Sigmoid colon (tissue), 7 donors: ENCODE measurements around the gene NCSTN. TPM values are rescaled to one million over a fixed set of nuclear protein-coding genes. Genes with fewer than 3 reads are reported as not detected.

Experiments
- DNase-seq: peaks from one replicate; pipeline ENCODE4 v3.0.0-alpha.2; 2019
- H3K27ac ChIP-seq, 4 donors: fragments of 200-600 bp; sonication (generic); one replicate each; pipeline ENCODE4 v1.5.1; 2016 to 2019; ENCODE audit warnings: mild to moderate bottlenecking in 1 of 4
- H3K27me3 ChIP-seq, 3 donors: fragments of 200-600 bp; sonication (generic); one replicate each; pipeline ENCODE4 v1.5.1; 2019; ENCODE audit warnings: mild to moderate bottlenecking in 1 of 3
- H3K36me3 ChIP-seq, 4 donors: fragments of 200-600 bp; sonication (generic); one replicate each; pipeline ENCODE4 v1.5.1; 2016 to 2019
- H3K4me1 ChIP-seq, 4 donors: fragments of 200-600 bp; sonication (generic); one replicate each; pipeline ENCODE4 v1.5.1; 2017 to 2019
- H3K4me3 ChIP-seq, 4 donors: fragments of 200-600 bp; sonication (generic); one replicate each; pipeline ENCODE4 v1.5.1; 2017 to 2019; ENCODE audit warnings: mild to moderate bottlenecking in 2 of 4, moderate library complexity in 1 of 4
- H3K9me3 ChIP-seq, 4 donors: fragments of 200-600 bp in 3 of 4; sonication (generic) in 3 of 4; one replicate each; pipeline versions ENCODE4 v1.5.1 to v1.6.1; 2013 to 2019
- CTCF ChIP-seq, 4 experiments: fragments of 450-650 bp in 3 of 4; fragments of 200-600 bp in 1 of 4; IDR thresholded peaks; one replicate each; pipeline ENCODE4 v1.5.1; 2016 to 2019; ENCODE audit warnings: antibody characterized with exemption in 4 of 4, mild to moderate bottlenecking in 3 of 4, moderate library complexity in 2 of 4
- EP300 ChIP-seq, 4 donors: sonication (generic); formaldehyde crosslinking; IDR thresholded peaks; one replicate each; pipeline ENCODE4 v1.6.1; 2017; ENCODE audit warnings: antibody characterized with exemption in 4 of 4
- POLR2A ChIP-seq, 2 donors: fragments of 450-650 bp; IDR thresholded peaks; one replicate each; pipeline ENCODE4 v1.6.1; 2016; ENCODE audit warnings: antibody characterized with exemption in 2 of 2, mild to moderate bottlenecking in 2 of 2, moderate library complexity in 2 of 2
- POLR2AphosphoS5 ChIP-seq, 4 donors: sonication (generic); formaldehyde crosslinking; IDR thresholded peaks; one replicate each; pipeline ENCODE4 v1.6.1; 2017; ENCODE audit warnings: antibody characterized with exemption in 4 of 4
- WGBS, 2 donors: extraction: QIAGEN DNeasy Blood & Tissue Kit; methylation state at CpG; one replicate each; pipeline ENCODE4 v1.1.7; 2013; 5-methylcytosine and 5-hydroxymethylcytosine counted together
- intact Hi-C: fragments of 100-400 bp; cut with DNase I; formaldehyde crosslinking; loops from one replicate; pipeline ENCODE4 v1.15.1; 2023
- polyA plus RNA-seq, 3 donors: library from polyadenylated mRNA; stranded (reverse); fragments of 200-250 nt; gene quantifications; one replicate each; pipeline ENCODE4 v1.2.3, GENCODE V29; 2013
- total RNA-seq, 4 donors: library from RNA; depleted of rRNA; stranded (reverse); fragments of >200 nt; gene quantifications; one replicate each; pipeline ENCODE4 v1.1.0, GENCODE V29; 2016
- donor health status: healthy with polysubstance abuse.
- donor health status: Bipolar disorder and iron deficiency.
- donor health status: healthy.

Gene NCSTN
- total and polyA plus RNA-seq, 7 donors = 12.0 to 55.6 (median 32.9) TPM

DNA sequence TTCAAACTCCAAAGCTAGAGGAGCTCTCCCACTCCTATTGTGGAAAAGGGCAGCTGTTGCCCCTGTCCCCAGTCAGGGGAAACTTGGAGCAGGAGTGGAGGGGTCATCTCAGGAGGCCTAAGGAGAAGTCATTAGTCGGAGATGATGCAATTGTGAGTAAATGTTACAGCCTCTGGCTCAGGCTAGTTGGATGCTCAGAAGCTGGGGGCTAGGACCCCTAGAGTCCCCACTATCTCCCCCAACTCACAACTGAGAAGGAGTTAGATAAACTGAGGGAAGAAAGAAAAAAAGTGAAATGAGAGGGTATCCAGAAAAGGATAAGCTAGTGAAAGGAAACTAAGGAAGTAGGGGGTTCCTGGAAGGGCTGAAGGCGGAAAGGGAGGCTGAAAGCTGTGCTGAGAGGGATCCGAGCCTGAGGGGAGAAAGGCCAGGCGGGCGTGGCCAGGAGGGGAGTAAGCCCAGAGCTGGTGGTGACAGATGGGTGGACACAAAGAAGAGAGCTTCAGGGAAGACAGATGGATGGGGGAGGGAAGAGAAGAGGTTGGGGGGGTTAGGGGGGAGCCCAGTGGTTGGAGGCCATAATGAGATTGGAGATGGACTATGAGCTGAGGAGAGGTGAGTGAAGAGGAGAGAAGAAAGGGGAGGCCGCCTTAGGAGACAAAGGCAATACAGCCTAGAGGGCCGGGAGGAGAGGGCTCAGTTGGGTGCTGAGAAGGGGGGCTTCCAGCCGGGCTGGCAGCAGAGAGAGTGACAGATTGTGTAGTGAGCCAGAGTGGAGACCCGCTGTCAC, 19.2 kb downstream of the NCSTN start:
- H3K36me3 ChIP-seq = peaks cover 0 to 29% (median 7%) of the 10 kb centered on the region in 4 donors
- H3K27me3 ChIP-seq = no peaks in the 10 kb centered on the region
- no peaks in the 10 kb centered on the region for H3K9me3 ChIP-seq
- intact Hi-C loops = no loop called here
- H3K27ac ChIP-seq = no peak overlapping the region
- H3K4me1 ChIP-seq = no peaks in the 10 kb centered on the region
- DNase-seq = no peak
- TF ChIP-seq POLR2AphosphoS5 (IDR thresholded peaks at IDR 0.05) (no peak), POLR2A (IDR thresholded peaks at IDR 0.05) (no peak), EP300 (IDR thresholded peaks at IDR 0.05) (no peak), CTCF (IDR thresholded peaks at IDR 0.05) (no peak)
- 83 to 84% methylated on average over 9 of the region's 9 CpGs for WGBS, 2 donors
- H3K4me3 ChIP-seq = no peak overlapping the region

GRCh38 chr1:160363010-160363409, 19.8 kb downstream of the NCSTN start:
- no peak overlapping the region for H3K27ac ChIP-seq
- no peaks in the 10 kb centered on the region for H3K27me3 ChIP-seq
- DNase-seq = no peak
- peaks cover 0 to 22% (median 4%) of the 10 kb centered on the region in 4 donors for H3K36me3 ChIP-seq
- WGBS, 2 donors = 57 to 67% methylated on average over 5 of the region's 5 CpGs
- H3K4me1 ChIP-seq = no peaks in the 10 kb centered on the region
- no peaks in the 10 kb centered on the region for H3K9me3 ChIP-seq
- H3K4me3 ChIP-seq = no peak overlapping the region
- TF ChIP-seq POLR2AphosphoS5 (IDR thresholded peaks at IDR 0.05) (no peak), EP300 (IDR thresholded peaks at IDR 0.05) (no peak), POLR2A (IDR thresholded peaks at IDR 0.05) (no peak), CTCF (IDR thresholded peaks at IDR 0.05) (no peak)
- intact Hi-C loops = no loop called here

DNA sequence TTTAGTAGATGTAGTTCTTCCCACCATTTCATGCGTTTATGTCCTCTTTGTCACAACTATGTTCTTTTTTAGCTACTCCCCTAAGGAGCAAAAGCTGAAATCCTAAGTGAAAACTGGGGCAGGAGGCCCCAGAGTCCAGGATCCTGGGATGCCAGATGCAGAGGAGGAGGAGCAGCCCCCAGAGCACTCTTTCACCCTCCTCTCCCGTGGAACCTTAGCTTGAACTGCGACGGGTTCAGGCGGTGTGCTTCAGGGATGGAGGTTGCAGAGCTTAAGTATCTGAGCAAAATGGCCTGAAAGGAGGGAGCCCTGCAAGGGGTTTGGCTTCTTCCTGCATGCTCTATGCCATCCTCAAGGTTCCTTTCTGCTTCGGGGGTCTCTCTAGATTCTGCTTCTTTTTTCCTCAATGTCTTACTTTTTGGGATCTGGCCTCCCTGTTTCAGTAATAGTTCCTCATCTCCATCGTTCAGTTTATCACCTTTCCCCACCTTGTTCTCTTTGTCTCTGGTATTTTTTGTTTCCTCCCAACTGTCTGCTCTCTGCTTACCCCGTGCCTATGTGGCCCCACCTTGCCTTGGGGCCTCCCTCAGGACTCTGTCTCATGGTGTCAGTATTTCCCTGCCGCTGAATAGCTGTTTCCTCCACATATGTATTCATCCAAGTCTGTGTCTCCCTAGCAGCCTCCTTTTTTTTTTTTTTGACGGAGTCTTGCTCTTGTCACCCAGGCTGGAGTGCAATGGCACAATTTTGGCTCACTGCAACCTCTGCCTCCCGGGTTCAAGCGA, 21.0 kb downstream of the NCSTN start:
- 75 to 76% methylated on average over 12 of the region's 12 CpGs for WGBS, 2 donors
- DNase-seq = no peak

GRCh38 chr1:160365325-160365724, 22.1 kb downstream of the NCSTN start:
- no peaks in the 10 kb centered on the region for H3K9me3 ChIP-seq
- peaks cover 0 to 3% (median 0%) of the 10 kb centered on the region in 4 donors for H3K36me3 ChIP-seq
- WGBS, 2 donors = 89 to 100% methylated on average over 1 of the region's 1 CpG
- TF ChIP-seq EP300 (IDR thresholded peaks at IDR 0.05) = no peak
- no peak for TF ChIP-seq POLR2A (IDR thresholded peaks at IDR 0.05)
- TF ChIP-seq CTCF (IDR thresholded peaks at IDR 0.05) = no peak
- no peak for TF ChIP-seq POLR2AphosphoS5 (IDR thresholded peaks at IDR 0.05)
- H3K4me3 ChIP-seq = no peak overlapping the region
- intact Hi-C loops = no loop called here
- no peak for DNase-seq
- no peaks in the 10 kb centered on the region for H3K4me1 ChIP-seq
- H3K27me3 ChIP-seq = no peaks in the 10 kb centered on the region
- H3K27ac ChIP-seq = no peak overlapping the region

More for the DNA sequence above, 21.0 kb downstream of the NCSTN start:
- intact Hi-C loops = no loop called here
- no peaks in the 10 kb centered on the region for H3K9me3 ChIP-seq
- no peaks in the 10 kb centered on the region for H3K4me1 ChIP-seq
- H3K4me3 ChIP-seq = no peak overlapping the region
- H3K27me3 ChIP-seq = no peaks in the 10 kb centered on the region
- H3K27ac ChIP-seq = no peak overlapping the region
- H3K36me3 ChIP-seq = peaks cover 0 to 14% (median 0%) of the 10 kb centered on the region in 4 donors
- no peak for TF ChIP-seq POLR2AphosphoS5 (IDR thresholded peaks at IDR 0.05)
- TF ChIP-seq POLR2A (IDR thresholded peaks at IDR 0.05) = no peak
- no peak for TF ChIP-seq CTCF (IDR thresholded peaks at IDR 0.05)
- TF ChIP-seq EP300 (IDR thresholded peaks at IDR 0.05) = no peak
